MM.1S (cell line): Measurements from ENCODE around the gene RGSL1.

Experiments used
- DNase-seq: peaks from one replicate; pipeline ENCODE4 v3.0.0-alpha.2; 2015
- H2AFZ ChIP-seq: fragments of 300-600 bp; sonication (generic); 2 replicates; pipeline ENCODE4 v1.6.0; 2016; ENCODE audit warnings: antibody characterized with exemption, low read length
- H3F3A ChIP-seq: fragments of 300-600 bp; sonication (generic); 2 replicates; pipeline ENCODE4 v1.6.1; 2016; ENCODE audit warnings: mild to moderate bottlenecking, antibody characterized with exemption, low read length, moderate library complexity, mixed read lengths; ENCODE audit not compliant: insufficient read depth
- H3K27ac ChIP-seq: fragments of 300-600 bp; sonication (generic); 2 replicates; pipeline ENCODE4 v1.5.1; 2016; ENCODE audit warnings: mild to moderate bottlenecking, low read length
- H3K27me3 ChIP-seq: fragments of 300-600 bp; sonication (generic); replicated peaks from 2 replicates; pipeline ENCODE4 v1.6.0; 2016; ENCODE audit warnings: low read length; ENCODE audit not compliant: insufficient read depth
- H3K36me3 ChIP-seq: fragments of 300-600 bp; sonication (generic); replicated peaks from 2 replicates; pipeline ENCODE4 v1.6.1; 2016; ENCODE audit warnings: mild to moderate bottlenecking, low read length, mixed read lengths; ENCODE audit not compliant: insufficient read depth
- H3K4me1 ChIP-seq: fragments of 300-600 bp; sonication (generic); 2 replicates; pipeline ENCODE4 v1.6.1; 2016; ENCODE audit warnings: low read length, mixed read lengths
- H3K4me2 ChIP-seq: fragments of 300-600 bp; sonication (generic); 2 replicates; pipeline ENCODE4 v1.6.0; 2016; ENCODE audit warnings: low read depth, low read length
- H3K4me3 ChIP-seq: fragments of 300-600 bp; sonication (generic); 2 replicates; pipeline ENCODE4 v1.5.1; 2016; ENCODE audit warnings: low read length, mixed read lengths
- H3K79me2 ChIP-seq: fragments of 300-600 bp; sonication (generic); 2 replicates; pipeline ENCODE4 v1.6.1; 2016; ENCODE audit warnings: mixed run types, low read length, mixed read lengths
- H3K9ac ChIP-seq: fragments of 300-600 bp; sonication (generic); 2 replicates; pipeline ENCODE4 v1.6.1; 2016; ENCODE audit warnings: low read length, mixed read lengths
- H3K9me2 ChIP-seq: fragments of 300-600 bp; sonication (generic); replicated peaks from 2 replicates; pipeline ENCODE4 v1.6.1; 2016; ENCODE audit warnings: mild to moderate bottlenecking, low read length, mixed read lengths; ENCODE audit not compliant: insufficient read depth
- H3K9me3 ChIP-seq: fragments of 300-600 bp; sonication (generic); replicated peaks from 2 replicates; pipeline ENCODE4 v1.6.1; 2016; ENCODE audit warnings: mild to moderate bottlenecking, low read length, mixed read lengths; ENCODE audit not compliant: insufficient read depth
- H4K20me1 ChIP-seq: fragments of 300-600 bp; sonication (generic); 2 replicates; pipeline ENCODE4 v1.6.1; 2016; ENCODE audit warnings: mild to moderate bottlenecking, low read length, moderate library complexity, mixed read lengths; ENCODE audit not compliant: insufficient read depth
- CTCF ChIP-seq: fragments of 300-600 bp; sonication (generic); IDR thresholded peaks from 2 replicates; pipeline ENCODE4 v1.5.1; 2016; ENCODE audit warnings: antibody characterized with exemption, low read length, mixed read lengths
- EZH2 ChIP-seq: fragments of 300-600 bp; sonication (generic); optimal IDR thresholded peaks from 2 replicates; pipeline ENCODE3; 2017; ENCODE audit warnings: low read depth, mild to moderate bottlenecking, antibody characterized with exemption, low read length, mixed read lengths
- EZH2phosphoT487 ChIP-seq: fragments of 300-600 bp; sonication (generic); IDR thresholded peaks from 2 replicates; pipeline ENCODE4 v1.6.1; 2018; ENCODE audit warnings: antibody characterized with exemption, low read length

RGSL1 gene

GRCh38 chr1:182607566-182607965, 157.6 kb downstream of the RGSL1 start:
- DNase-seq, result no peak
- no peak overlapping the region for H3K9ac ChIP-seq
- H3K9me3 ChIP-seq, result no peaks in the 10 kb centered on the region
- peaks cover 5% of the 10 kb centered on the region; the same call in 1 of the 2 replicates for H3F3A ChIP-seq
- no peak for TF ChIP-seq EZH2
- TF ChIP-seq CTCF, result no peak
- TF ChIP-seq EZH2phosphoT487, result no peak
- no peaks in the 10 kb centered on the region for H3K9me2 ChIP-seq
- no peaks in the 10 kb centered on the region for H4K20me1 ChIP-seq
- H3K79me2 ChIP-seq, result peaks cover 13% of the 10 kb centered on the region
- no peaks in the 10 kb centered on the region; the same call in 1 of the 2 replicates for H3K27me3 ChIP-seq
- H3K27ac ChIP-seq, result no peak overlapping the region
- H3K4me2 ChIP-seq, result no peak overlapping the region
- H3K4me1 ChIP-seq, result peaks cover 22% of the 10 kb centered on the region
- H3K36me3 ChIP-seq, result no peaks in the 10 kb centered on the region
- H2AFZ ChIP-seq, result no peak overlapping the region
- H3K4me3 ChIP-seq, result no peak overlapping the region

- DNase-seq, result no peak
- Histone ChIP-seq H3K4me1 (peaks cover 17% of the 10 kb centered on the region), H3K36me3 (no peaks in the 10 kb centered on the region), H4K20me1 (no peaks in the 10 kb centered on the region), H3F3A (peaks cover 5% of the 10 kb centered on the region; the same call in 1 of the 2 replicates), H3K9ac (no peak overlapping the region), H3K9me2 (no peaks in the 10 kb centered on the region), H3K27ac (no peak overlapping the region), H3K27me3 (peaks cover 2% of the 10 kb centered on the region; the same call in 1 of the 2 replicates), H3K9me3 (no peaks in the 10 kb centered on the region), H3K4me3 (no peak overlapping the region), H3K4me2 (no peak overlapping the region), H2AFZ (no peak overlapping the region), H3K79me2 (peaks cover 8% of the 10 kb centered on the region)
- no peak for TF ChIP-seq EZH2
- TF ChIP-seq CTCF, result no peak
- TF ChIP-seq EZH2phosphoT487, result no peak
These were observed 158.3 kb downstream of the RGSL1 start for GRCh38 chr1:182608236-182608635.

- Histone ChIP-seq H3K36me3 (no peaks in the 10 kb centered on the region), H4K20me1 (no peaks in the 10 kb centered on the region), H3K27me3 (peaks cover 9% of the 10 kb centered on the region), H3F3A (no peaks in the 10 kb centered on the region), H3K27ac (no peak overlapping the region), H3K4me2 (no peak overlapping the region), H3K79me2 (peaks cover under 1% of the 10 kb centered on the region; the same call in 1 of the 2 replicates), H3K9me3 (no peaks in the 10 kb centered on the region), H3K4me1 (peaks cover 10% of the 10 kb centered on the region), H2AFZ (no peak overlapping the region), H3K9ac (no peak overlapping the region), H3K9me2 (no peaks in the 10 kb centered on the region), H3K4me3 (no peak overlapping the region)
- TF ChIP-seq EZH2phosphoT487 (no peak), CTCF (no peak), EZH2 (no peak)
- no peak for DNase-seq
These were observed 159.1 kb downstream of the RGSL1 start for GRCh38 chr1:182608845-182609610.
